Measurements from ENCODE around the gene PTPRG. TPM values are rescaled to one million over a fixed set of nuclear protein-coding genes. Genes with fewer than 3 reads are reported as not detected.

Gene PTPRG
- total RNA-seq, 2 donors from 2014 or later = 76.5 to 108 TPM

GRCh38 chr3:61582287-61582686 is 20.9 kb downstream of the PTPRG start:
- no peaks in the 10 kb centered on the region for H3K9me3 ChIP-seq (ENCODE audit: control insufficient read depth, low read length)
- H3K27me3 Mint-ChIP-seq (ENCODE audit: insufficient read depth) = no peaks in the 10 kb centered on the region
- peaks cover 3% of the 10 kb centered on the region for H3K36me3 ChIP-seq (ENCODE audit: control insufficient read depth, insufficient read depth, low read length)
- H3K27ac Mint-ChIP-seq = no peak overlapping the region
- WGBS, 2 experiments (ENCODE audit: insufficient coverage in 1 of 2, insufficient read length in 1 of 2) = 90 to 92% methylated on average over 2 to 4 of the region's 4 CpGs
- no peak for TF ChIP-seq CTCF (conservative IDR thresholded peaks at IDR 0.05)
- H3K9ac ChIP-seq (ENCODE audit: extremely low read depth, low read length, poor library complexity, severe bottlenecking) = no peak overlapping the region
- H3K36me3 Mint-ChIP-seq (ENCODE audit: low read depth) = peaks cover 17% of the 10 kb centered on the region
- H3K27me3 ChIP-seq (ENCODE audit: control insufficient read depth, insufficient read depth, low read length, poor library complexity, severe bottlenecking) = no peaks in the 10 kb centered on the region
- H3K4me3 Mint-ChIP-seq = no peak overlapping the region
- H3K27ac ChIP-seq (ENCODE audit: low read depth, low read length) = no peak overlapping the region
- peaks cover 63% of the 10 kb centered on the region for H3K4me1 Mint-ChIP-seq
- peaks cover 10% of the 10 kb centered on the region for H3K4me1 ChIP-seq (ENCODE audit: control insufficient read depth, insufficient read depth, low read length)
- DNase-seq = no peak
- no peaks in the 10 kb centered on the region for H3K9me3 Mint-ChIP-seq
- no peak overlapping the region for H3K4me3 ChIP-seq (ENCODE audit: low read length)

GRCh38 chr3:61582846-61583245 is 21.5 kb downstream of the PTPRG start:
- H3K36me3 Mint-ChIP-seq (ENCODE audit: low read depth) = peaks cover 17% of the 10 kb centered on the region
- H3K27ac ChIP-seq (ENCODE audit: low read depth, low read length) = no peak overlapping the region
- no peaks in the 10 kb centered on the region for H3K9me3 Mint-ChIP-seq
- no peak overlapping the region for H3K27ac Mint-ChIP-seq
- H3K27me3 Mint-ChIP-seq (ENCODE audit: insufficient read depth) = no peaks in the 10 kb centered on the region
- H3K4me3 Mint-ChIP-seq = no peak overlapping the region
- 93 to 97% methylated on average over 4 of the region's 4 CpGs for WGBS, 2 experiments (ENCODE audit: insufficient coverage in 1 of 2, insufficient read length in 1 of 2)
- H3K4me1 ChIP-seq (ENCODE audit: control insufficient read depth, insufficient read depth, low read length) = peaks cover 10% of the 10 kb centered on the region
- H3K4me1 Mint-ChIP-seq = peaks cover 61% of the 10 kb centered on the region
- DNase-seq = peak; percentile 35
- no peaks in the 10 kb centered on the region for H3K27me3 ChIP-seq (ENCODE audit: control insufficient read depth, insufficient read depth, low read length, poor library complexity, severe bottlenecking)
- H3K36me3 ChIP-seq (ENCODE audit: control insufficient read depth, insufficient read depth, low read length) = peaks cover 1% of the 10 kb centered on the region
- no peak overlapping the region for H3K9ac ChIP-seq (ENCODE audit: extremely low read depth, low read length, poor library complexity, severe bottlenecking)
- H3K4me3 ChIP-seq (ENCODE audit: low read length) = no peak overlapping the region
- no peak for TF ChIP-seq CTCF (conservative IDR thresholded peaks at IDR 0.05)
- H3K9me3 ChIP-seq (ENCODE audit: control insufficient read depth, low read length) = no peaks in the 10 kb centered on the region

- Mint-ChIP-seq H3K9me3 (no peaks in the 10 kb centered on the region), H3K27me3 (ENCODE audit: insufficient read depth) (no peaks in the 10 kb centered on the region), H3K4me3 (no peak overlapping the region), H3K4me1 (peaks cover 49% of the 10 kb centered on the region), H3K36me3 (ENCODE audit: low read depth) (peaks cover 18% of the 10 kb centered on the region), H3K27ac (no peak overlapping the region)
- Histone ChIP-seq H3K9ac (ENCODE audit: extremely low read depth, low read length, poor library complexity, severe bottlenecking) (no peak overlapping the region), H3K4me3 (ENCODE audit: low read length) (no peak overlapping the region), H3K27ac (ENCODE audit: low read depth, low read length) (no peak overlapping the region), H3K9me3 (ENCODE audit: control insufficient read depth, low read length) (no peaks in the 10 kb centered on the region), H3K27me3 (ENCODE audit: control insufficient read depth, insufficient read depth, low read length, poor library complexity, severe bottlenecking) (no peaks in the 10 kb centered on the region), H3K36me3 (ENCODE audit: control insufficient read depth, insufficient read depth, low read length) (no peaks in the 10 kb centered on the region), H3K4me1 (ENCODE audit: control insufficient read depth, insufficient read depth, low read length) (peaks cover 3% of the 10 kb centered on the region)
- WGBS, 2 experiments (ENCODE audit: insufficient coverage in 1 of 2, insufficient read length in 1 of 2) = 89% methylated on average over 6 to 10 of the region's 10 CpGs
- no peak for DNase-seq
- no peak for TF ChIP-seq CTCF (conservative IDR thresholded peaks at IDR 0.05)
These were observed 22.8 kb downstream of the PTPRG start for GRCh38 chr3:61583890-61584875.
